Measurements from ENCODE around the gene SLC26A3.

The SLC26A3 gene

GRCh38 chr7:107828540-107828939, 25.5 kb upstream of the SLC26A3 start:
- Histone ChIP-seq H3K27me3 (ENCODE audit: insufficient read depth, low read length) (no peaks in the 10 kb centered on the region), H2AK5ac (ENCODE audit: low read length) (no peak overlapping the region), H3K79me2 (ENCODE audit: control insufficient read depth, insufficient read depth, low read length, poor library complexity) (no peaks in the 10 kb centered on the region), H4K8ac (ENCODE audit: low read depth, low read length) (no peak overlapping the region), H3K9me3 (ENCODE audit: insufficient read depth, low read depth, low read length) (no peaks in the 10 kb centered on the region), H3K18ac (ENCODE audit: low read length) (no peak overlapping the region), H3K4me3 (ENCODE audit: low read depth, low read length) (no peak overlapping the region), H3K14ac (ENCODE audit: low read length) (no peak overlapping the region), H3K4me1 (ENCODE audit: control insufficient read depth in 1 of 2, insufficient read depth in 2 of 2, low read length in 2 of 2) (no peaks in the 10 kb centered on the region), H2BK12ac (ENCODE audit: low read length) (no peak overlapping the region), H2AFZ (ENCODE audit: insufficient read depth, low read length, poor library complexity) (no peak overlapping the region), H3K23ac (ENCODE audit: low read length) (no peak overlapping the region), H2BK120ac (ENCODE audit: insufficient read depth, low read length, poor library complexity) (no peak overlapping the region), H3K4me2 (ENCODE audit: low read length) (no peak overlapping the region), H4K12ac (ENCODE audit: low read depth, low read length) (no peak overlapping the region), H3K36me3 (ENCODE audit: control insufficient read depth in 1 of 2, insufficient read depth in 2 of 2, low read length in 2 of 2) (no peaks in the 10 kb centered on the region), H3K27ac (ENCODE audit: low read depth, low read length) (no peak overlapping the region), H3K79me1 (ENCODE audit: low read length) (no peaks in the 10 kb centered on the region), H3K9ac (ENCODE audit: low read length) (no peak overlapping the region), H2BK5ac (ENCODE audit: low read depth, low read length, poor library complexity) (no peak overlapping the region), H4K91ac (ENCODE audit: low read depth, low read length) (no peak overlapping the region), H3K4ac (ENCODE audit: low read depth, low read length) (no peak overlapping the region)
- DNase-seq = no peak
- WGBS (ENCODE audit: extremely low coverage, insufficient coverage, insufficient read length) = no CpG with 5 or more reads among the region's 4 CpGs

- no peak overlapping the region for H4K8ac ChIP-seq (ENCODE audit: low read depth, low read length)
- WGBS (ENCODE audit: extremely low coverage, insufficient coverage, insufficient read length) = no CpG with 5 or more reads among the region's 2 CpGs
- H3K9me3 ChIP-seq (ENCODE audit: insufficient read depth, low read depth, low read length) = no peaks in the 10 kb centered on the region
- H2BK120ac ChIP-seq (ENCODE audit: insufficient read depth, low read length, poor library complexity) = no peak overlapping the region
- H3K14ac ChIP-seq (ENCODE audit: low read length) = no peak overlapping the region
- no peak overlapping the region for H2AK5ac ChIP-seq (ENCODE audit: low read length)
- H3K27me3 ChIP-seq (ENCODE audit: insufficient read depth, low read length) = no peaks in the 10 kb centered on the region
- H3K4ac ChIP-seq (ENCODE audit: low read depth, low read length) = no peak overlapping the region
- no peak overlapping the region for H3K27ac ChIP-seq (ENCODE audit: low read depth, low read length)
- no peaks in the 10 kb centered on the region for H3K36me3 ChIP-seq (ENCODE audit: control insufficient read depth in 1 of 2, insufficient read depth in 2 of 2, low read length in 2 of 2)
- H3K4me3 ChIP-seq (ENCODE audit: low read depth, low read length) = no peak overlapping the region
- no peak overlapping the region for H3K4me2 ChIP-seq (ENCODE audit: low read length)
- no peaks in the 10 kb centered on the region for H3K79me1 ChIP-seq (ENCODE audit: low read length)
- no peak overlapping the region for H3K23ac ChIP-seq (ENCODE audit: low read length)
- H4K12ac ChIP-seq (ENCODE audit: low read depth, low read length) = no peak overlapping the region
- no peak overlapping the region for H4K91ac ChIP-seq (ENCODE audit: low read depth, low read length)
- no peak overlapping the region for H2AFZ ChIP-seq (ENCODE audit: insufficient read depth, low read length, poor library complexity)
- no peak for DNase-seq
- H2BK5ac ChIP-seq (ENCODE audit: low read depth, low read length, poor library complexity) = no peak overlapping the region
- no peaks in the 10 kb centered on the region for H3K79me2 ChIP-seq (ENCODE audit: control insufficient read depth, insufficient read depth, low read length, poor library complexity)
- no peak overlapping the region for H2BK12ac ChIP-seq (ENCODE audit: low read length)
- H3K18ac ChIP-seq (ENCODE audit: low read length) = no peak overlapping the region
- no peak overlapping the region for H3K9ac ChIP-seq (ENCODE audit: low read length)
- H3K4me1 ChIP-seq (ENCODE audit: control insufficient read depth in 1 of 2, insufficient read depth in 2 of 2, low read length in 2 of 2) = no peaks in the 10 kb centered on the region
Measured at GRCh38 chr7:107827501-107827900, 24.5 kb upstream of the SLC26A3 start.

GRCh38 chr7:107826451-107826850, 23.4 kb upstream of the SLC26A3 start:
- no peak overlapping the region for H3K4ac ChIP-seq (ENCODE audit: low read depth, low read length)
- H3K9ac ChIP-seq (ENCODE audit: low read length) = no peak overlapping the region
- no peaks in the 10 kb centered on the region for H3K79me1 ChIP-seq (ENCODE audit: low read length)
- no peak overlapping the region for H3K4me2 ChIP-seq (ENCODE audit: low read length)
- no peaks in the 10 kb centered on the region for H3K4me1 ChIP-seq (ENCODE audit: control insufficient read depth in 1 of 2, insufficient read depth in 2 of 2, low read length in 2 of 2)
- H3K23ac ChIP-seq (ENCODE audit: low read length) = no peak overlapping the region
- H2BK12ac ChIP-seq (ENCODE audit: low read length) = no peak overlapping the region
- no peak overlapping the region for H4K8ac ChIP-seq (ENCODE audit: low read depth, low read length)
- H2AFZ ChIP-seq (ENCODE audit: insufficient read depth, low read length, poor library complexity) = no peak overlapping the region
- H2BK5ac ChIP-seq (ENCODE audit: low read depth, low read length, poor library complexity) = no peak overlapping the region
- no peak overlapping the region for H3K4me3 ChIP-seq (ENCODE audit: low read depth, low read length)
- H3K9me3 ChIP-seq (ENCODE audit: insufficient read depth, low read depth, low read length) = no peaks in the 10 kb centered on the region
- DNase-seq = no peak
- no peaks in the 10 kb centered on the region for H3K36me3 ChIP-seq (ENCODE audit: control insufficient read depth in 1 of 2, insufficient read depth in 2 of 2, low read length in 2 of 2)
- no peak overlapping the region for H3K14ac ChIP-seq (ENCODE audit: low read length)
- H3K79me2 ChIP-seq (ENCODE audit: control insufficient read depth, insufficient read depth, low read length, poor library complexity) = no peaks in the 10 kb centered on the region
- WGBS (ENCODE audit: extremely low coverage, insufficient coverage, insufficient read length) = no CpG with 5 or more reads among the region's 2 CpGs
- H4K91ac ChIP-seq (ENCODE audit: low read depth, low read length) = no peak overlapping the region
- no peaks in the 10 kb centered on the region for H3K27me3 ChIP-seq (ENCODE audit: insufficient read depth, low read length)
- H3K18ac ChIP-seq (ENCODE audit: low read length) = no peak overlapping the region
- no peak overlapping the region for H3K27ac ChIP-seq (ENCODE audit: low read depth, low read length)
- no peak overlapping the region for H2AK5ac ChIP-seq (ENCODE audit: low read length)
- no peak overlapping the region for H4K12ac ChIP-seq (ENCODE audit: low read depth, low read length)
- no peak overlapping the region for H2BK120ac ChIP-seq (ENCODE audit: insufficient read depth, low read length, poor library complexity)

- no peak overlapping the region for H3K18ac ChIP-seq (ENCODE audit: low read length)
- H2AFZ ChIP-seq (ENCODE audit: insufficient read depth, low read length, poor library complexity) = no peak overlapping the region
- no peak overlapping the region for H2BK12ac ChIP-seq (ENCODE audit: low read length)
- no peak overlapping the region for H2BK5ac ChIP-seq (ENCODE audit: low read depth, low read length, poor library complexity)
- no peaks in the 10 kb centered on the region for H3K9me3 ChIP-seq (ENCODE audit: insufficient read depth, low read depth, low read length)
- H3K79me1 ChIP-seq (ENCODE audit: low read length) = no peaks in the 10 kb centered on the region
- H3K9ac ChIP-seq (ENCODE audit: low read length) = no peak overlapping the region
- H3K79me2 ChIP-seq (ENCODE audit: control insufficient read depth, insufficient read depth, low read length, poor library complexity) = no peaks in the 10 kb centered on the region
- H2AK5ac ChIP-seq (ENCODE audit: low read length) = no peak overlapping the region
- no peaks in the 10 kb centered on the region for H3K36me3 ChIP-seq (ENCODE audit: control insufficient read depth in 1 of 2, insufficient read depth in 2 of 2, low read length in 2 of 2)
- H3K4me1 ChIP-seq (ENCODE audit: control insufficient read depth in 1 of 2, insufficient read depth in 2 of 2, low read length in 2 of 2) = no peaks in the 10 kb centered on the region
- H3K14ac ChIP-seq (ENCODE audit: low read length) = no peak overlapping the region
- H2BK120ac ChIP-seq (ENCODE audit: insufficient read depth, low read length, poor library complexity) = no peak overlapping the region
- no peak overlapping the region for H4K8ac ChIP-seq (ENCODE audit: low read depth, low read length)
- no peak overlapping the region for H3K4me3 ChIP-seq (ENCODE audit: low read depth, low read length)
- no peak for DNase-seq
- no peak overlapping the region for H3K4me2 ChIP-seq (ENCODE audit: low read length)
- WGBS (ENCODE audit: extremely low coverage, insufficient coverage, insufficient read length) = no CpG with 5 or more reads among the region's 1 CpG
- H3K4ac ChIP-seq (ENCODE audit: low read depth, low read length) = no peak overlapping the region
- no peak overlapping the region for H3K27ac ChIP-seq (ENCODE audit: low read depth, low read length)
- H3K23ac ChIP-seq (ENCODE audit: low read length) = no peak overlapping the region
- no peaks in the 10 kb centered on the region for H3K27me3 ChIP-seq (ENCODE audit: insufficient read depth, low read length)
- no peak overlapping the region for H4K12ac ChIP-seq (ENCODE audit: low read depth, low read length)
- H4K91ac ChIP-seq (ENCODE audit: low read depth, low read length) = no peak overlapping the region
Measured at GRCh38 chr7:107824858-107825257, 21.8 kb upstream of the SLC26A3 start.
